ENCODE results near the gene IFT122.
"Not testable (repeated sequence)": the region's sequence is repeated elsewhere in the genome, so short reads cannot be mapped to it uniquely, and the experiment has no call there.

Gene IFT122

DNA sequence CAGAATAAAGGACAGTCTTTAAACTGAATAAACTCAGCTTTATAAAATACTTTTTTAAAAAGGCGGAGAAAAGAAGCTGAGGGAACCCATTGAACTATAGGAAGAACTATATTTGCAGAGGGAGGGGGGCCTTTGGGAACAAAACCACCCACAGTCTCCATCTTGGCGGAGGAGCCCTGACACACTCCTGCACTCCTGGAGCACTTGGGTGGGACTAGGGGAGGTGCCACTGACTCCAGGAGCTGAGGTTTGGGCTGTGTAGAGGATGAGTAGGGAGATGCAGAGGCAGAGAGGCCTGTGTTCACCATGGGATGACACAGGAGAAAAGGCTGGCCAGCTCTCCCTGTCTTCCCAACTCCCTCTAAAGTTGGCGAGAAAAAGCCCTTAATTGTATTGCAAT is 35.8 kb downstream of the IFT122 start:
- H3K27ac ChIP-seq (ENCODE audit: low read depth, low read length, poor library complexity, severe bottlenecking): no peak overlapping the region
- H3K9ac ChIP-seq (ENCODE audit: low read length): no peak overlapping the region
- no peaks in the 10 kb centered on the region for H3K9me3 ChIP-seq (ENCODE audit: low read length)
- H3K36me3 ChIP-seq (ENCODE audit: insufficient read depth, low read length): 0 out of 2 replicates have a peak, but pooled peaks cover 5% of the 10 kb centered on the region
- H3K9me2 ChIP-seq (ENCODE audit: low read depth, low read length): no peaks in the 10 kb centered on the region
- no peak overlapping the region for H3K4me2 ChIP-seq (ENCODE audit: low read length)
- H2AFZ ChIP-seq (ENCODE audit: low read length): no peak overlapping the region
- no peaks in the 10 kb centered on the region for H3K4me1 ChIP-seq (ENCODE audit: insufficient read depth, low read length, severe bottlenecking)
- no peaks in the 10 kb centered on the region for H3K79me2 ChIP-seq (ENCODE audit: insufficient read depth, low read length)
- H3K4me3 ChIP-seq (ENCODE audit: low read depth, low read length, poor library complexity, severe bottlenecking): no peak overlapping the region
- no peaks in the 10 kb centered on the region for H4K20me1 ChIP-seq (ENCODE audit: insufficient read depth, low read length)
- no peak for TF ChIP-seq EZH2 (IDR thresholded peaks at IDR 0.05; ENCODE audit: borderline replicate concordance, low read length)
- TF ChIP-seq, protein P1, sequence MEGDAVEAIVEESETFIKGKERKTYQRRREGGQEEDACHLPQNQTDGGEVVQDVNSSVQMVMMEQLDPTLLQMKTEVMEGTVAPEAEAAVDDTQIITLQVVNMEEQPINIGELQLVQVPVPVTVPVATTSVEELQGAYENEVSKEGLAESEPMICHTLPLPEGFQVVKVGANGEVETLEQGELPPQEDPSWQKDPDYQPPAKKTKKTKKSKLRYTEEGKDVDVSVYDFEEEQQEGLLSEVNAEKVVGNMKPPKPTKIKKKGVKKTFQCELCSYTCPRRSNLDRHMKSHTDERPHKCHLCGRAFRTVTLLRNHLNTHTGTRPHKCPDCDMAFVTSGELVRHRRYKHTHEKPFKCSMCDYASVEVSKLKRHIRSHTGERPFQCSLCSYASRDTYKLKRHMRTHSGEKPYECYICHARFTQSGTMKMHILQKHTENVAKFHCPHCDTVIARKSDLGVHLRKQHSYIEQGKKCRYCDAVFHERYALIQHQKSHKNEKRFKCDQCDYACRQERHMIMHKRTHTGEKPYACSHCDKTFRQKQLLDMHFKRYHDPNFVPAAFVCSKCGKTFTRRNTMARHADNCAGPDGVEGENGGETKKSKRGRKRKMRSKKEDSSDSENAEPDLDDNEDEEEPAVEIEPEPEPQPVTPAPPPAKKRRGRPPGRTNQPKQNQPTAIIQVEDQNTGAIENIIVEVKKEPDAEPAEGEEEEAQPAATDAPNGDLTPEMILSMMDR (IDR thresholded peaks at IDR 0.05; ENCODE audit: low read length): no peak
- no peaks in the 10 kb centered on the region for H3F3A ChIP-seq (ENCODE audit: insufficient read depth, low read length)
- no peaks in the 10 kb centered on the region for H3K27me3 ChIP-seq (ENCODE audit: insufficient read depth, low read length)

DNA sequence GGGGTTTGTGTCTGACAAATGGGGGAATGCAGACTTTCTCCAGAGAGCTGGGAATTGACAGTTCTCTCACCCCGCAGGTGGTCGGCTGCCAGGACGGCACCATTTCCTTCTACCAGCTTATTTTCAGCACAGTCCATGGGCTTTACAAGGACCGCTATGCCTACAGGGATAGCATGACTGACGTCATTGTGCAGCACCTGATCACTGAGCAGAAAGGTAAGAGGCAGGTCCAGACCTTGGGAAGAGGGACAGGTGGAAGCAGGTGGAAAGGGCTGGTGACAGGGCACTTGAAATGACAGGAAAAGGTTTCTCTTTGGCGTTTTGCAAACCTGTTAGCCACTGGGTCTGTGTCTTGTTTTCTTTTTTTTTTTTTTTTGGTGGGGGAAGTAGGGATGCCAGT is 36.6 kb downstream of the IFT122 start:
- no peak overlapping the region for H2AFZ ChIP-seq (ENCODE audit: low read length)
- TF ChIP-seq, protein P1 (IDR thresholded peaks at IDR 0.05; ENCODE audit: low read length): no peak
- TF ChIP-seq EZH2 (IDR thresholded peaks at IDR 0.05; ENCODE audit: borderline replicate concordance, low read length): no peak
- no peak overlapping the region for H3K9ac ChIP-seq (ENCODE audit: low read length)
- no peaks in the 10 kb centered on the region for H3K9me3 ChIP-seq (ENCODE audit: low read length)
- no peaks in the 10 kb centered on the region for H3K79me2 ChIP-seq (ENCODE audit: insufficient read depth, low read length)
- no peaks in the 10 kb centered on the region for H3F3A ChIP-seq (ENCODE audit: insufficient read depth, low read length)
- H3K4me1 ChIP-seq (ENCODE audit: insufficient read depth, low read length, severe bottlenecking): peaks cover under 1% of the 10 kb centered on the region
- H4K20me1 ChIP-seq (ENCODE audit: insufficient read depth, low read length): no peaks in the 10 kb centered on the region
- H3K9me2 ChIP-seq (ENCODE audit: low read depth, low read length): no peaks in the 10 kb centered on the region
- no peak overlapping the region for H3K4me3 ChIP-seq (ENCODE audit: low read depth, low read length, poor library complexity, severe bottlenecking)
- H3K27me3 ChIP-seq (ENCODE audit: insufficient read depth, low read length): no peaks in the 10 kb centered on the region
- H3K27ac ChIP-seq (ENCODE audit: low read depth, low read length, poor library complexity, severe bottlenecking): no peak overlapping the region
- H3K36me3 ChIP-seq (ENCODE audit: insufficient read depth, low read length): 0 out of 2 replicates have a peak, but pooled peaks cover 5% of the 10 kb centered on the region
- H3K4me2 ChIP-seq (ENCODE audit: low read length): no peak overlapping the region

DNA sequence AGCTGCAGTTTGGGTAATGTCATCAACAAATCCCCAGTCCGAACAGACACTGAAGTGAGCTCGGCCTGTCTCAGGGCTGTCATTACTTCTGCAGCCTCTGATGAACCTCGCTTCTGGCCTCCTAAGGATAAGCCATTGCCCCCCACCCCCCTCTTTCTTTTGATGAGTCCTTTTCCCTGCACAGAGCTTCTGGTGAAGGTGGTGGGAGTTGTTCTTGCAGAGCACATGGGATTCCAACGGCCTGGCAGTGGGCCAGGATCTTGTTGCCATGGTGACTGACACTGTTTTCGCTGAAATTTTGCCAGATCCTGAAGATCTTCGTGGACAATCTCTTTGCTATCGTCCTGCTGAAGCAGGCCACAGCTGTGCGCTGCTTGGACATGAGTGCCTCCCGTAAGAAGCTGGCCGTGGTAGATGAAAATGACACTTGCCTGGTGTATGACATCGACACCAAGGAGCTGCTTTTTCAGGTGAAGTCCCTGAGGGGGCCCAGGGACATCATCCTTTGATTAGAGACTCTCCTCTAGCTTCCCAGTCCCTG is 41.3 kb downstream of the IFT122 start:
- H3F3A ChIP-seq (ENCODE audit: insufficient read depth, low read length); H4K20me1 ChIP-seq (ENCODE audit: insufficient read depth, low read length); H3K27me3 ChIP-seq (ENCODE audit: insufficient read depth, low read length); H3K9me3 ChIP-seq (ENCODE audit: low read length); H3K9ac ChIP-seq (ENCODE audit: low read length); H3K4me2 ChIP-seq (ENCODE audit: low read length); H3K27ac ChIP-seq (ENCODE audit: low read depth, low read length, poor library complexity, severe bottlenecking); H3K4me3 ChIP-seq (ENCODE audit: low read depth, low read length, poor library complexity, severe bottlenecking); H3K4me1 ChIP-seq (ENCODE audit: insufficient read depth, low read length, severe bottlenecking); H3K9me2 ChIP-seq (ENCODE audit: low read depth, low read length); H3K79me2 ChIP-seq (ENCODE audit: insufficient read depth, low read length); H2AFZ ChIP-seq (ENCODE audit: low read length): not testable (repeated sequence)
- peaks cover 15% of the 10 kb centered on the region; the same call in 1 of the 2 replicates for H3K36me3 ChIP-seq (ENCODE audit: insufficient read depth, low read length)

DNA sequence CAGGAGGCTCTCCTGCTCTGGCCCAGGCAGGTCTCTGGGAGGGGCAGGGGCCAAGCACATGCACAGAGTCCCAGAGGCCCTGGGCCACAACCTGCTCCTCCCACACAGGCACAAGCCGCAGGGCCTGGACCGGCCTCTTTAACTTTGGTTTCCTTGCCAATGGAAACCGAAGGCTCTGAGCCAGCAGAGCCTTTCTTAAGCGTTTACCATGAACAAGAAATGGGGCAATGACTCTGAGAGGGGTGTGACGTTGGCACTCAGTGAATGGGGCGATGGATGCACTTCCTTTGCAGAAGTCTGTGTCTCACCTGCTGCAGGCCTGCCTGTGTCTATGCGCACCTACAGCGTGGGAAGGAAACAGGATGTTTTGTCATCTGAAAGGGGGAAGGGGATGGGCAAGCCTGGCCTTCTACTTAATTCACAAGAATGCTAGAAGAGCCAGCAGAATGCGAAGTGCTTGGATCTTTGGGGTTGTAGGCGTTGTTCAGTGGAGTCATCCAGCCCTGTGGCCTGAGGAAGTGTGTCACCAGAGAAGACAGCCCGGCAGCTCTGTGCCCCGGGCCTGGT is 41.8 kb downstream of the IFT122 start:
- peaks cover 15% of the 10 kb centered on the region; the same call in 1 of the 2 replicates for H3K36me3 ChIP-seq (ENCODE audit: insufficient read depth, low read length)
- no peak overlapping the region for H3K4me3 ChIP-seq (ENCODE audit: low read depth, low read length, poor library complexity, severe bottlenecking)
- H3K79me2 ChIP-seq (ENCODE audit: insufficient read depth, low read length): no peaks in the 10 kb centered on the region
- no peak overlapping the region for H3K4me2 ChIP-seq (ENCODE audit: low read length)
- H3K27ac ChIP-seq (ENCODE audit: low read depth, low read length, poor library complexity, severe bottlenecking): no peak overlapping the region
- TF ChIP-seq, protein P1 (IDR thresholded peaks at IDR 0.05; ENCODE audit: low read length): no peak
- no peak for TF ChIP-seq EZH2 (IDR thresholded peaks at IDR 0.05; ENCODE audit: borderline replicate concordance, low read length)
- peaks cover 6% of the 10 kb centered on the region for H3K4me1 ChIP-seq (ENCODE audit: insufficient read depth, low read length, severe bottlenecking)
- no peak overlapping the region for H3K9ac ChIP-seq (ENCODE audit: low read length)
- no peak overlapping the region for H2AFZ ChIP-seq (ENCODE audit: low read length)
- H3K27me3 ChIP-seq (ENCODE audit: insufficient read depth, low read length): no peaks in the 10 kb centered on the region
- H3K9me2 ChIP-seq (ENCODE audit: low read depth, low read length): no peaks in the 10 kb centered on the region
- no peaks in the 10 kb centered on the region for H4K20me1 ChIP-seq (ENCODE audit: insufficient read depth, low read length)
- no peaks in the 10 kb centered on the region for H3F3A ChIP-seq (ENCODE audit: insufficient read depth, low read length)
- no peaks in the 10 kb centered on the region for H3K9me3 ChIP-seq (ENCODE audit: low read length)
